Measurements from ENCODE around the gene RNF217. TPM values are rescaled to one million over a fixed set of nuclear protein-coding genes. Genes with fewer than 3 reads are reported as not detected.
"Not testable (repeated sequence)": the region's sequence is repeated elsewhere in the genome, so short reads cannot be mapped to it uniquely, and the experiment has no call there.

The RNF217 gene
- total and polyA plus RNA-seq, 10 of the 15 experiments (the other 5 are each of a cell fraction or from before 2014, with no cell fraction given), result under 0.01 to 11.7 (median 0.04) TPM; not detected in 3

GRCh38 chr6:125124049-125124669 is 161.9 kb downstream of the RNF217 start (continued):
- TF ChIP-seq CTCF (IDR thresholded peaks at IDR 0.05 in 2 of 3, conservative IDR thresholded peaks at IDR 0.05 in 1 of 3; ENCODE audit: control insufficient read depth in 2 of 3, extremely low read depth in 1 of 3, insufficient read depth in 1 of 3, low read depth in 3 of 3, low read length in 3 of 3) (no peak), NKRF (conservative IDR thresholded peaks at IDR 0.05) (no peak), CREB1 (IDR thresholded peaks at IDR 0.05; ENCODE audit: low read depth) (no peak)

GRCh38 chr6:125125856-125126255 is 163.6 kb downstream of the RNF217 start:
- intact Hi-C loops (cut with micrococcal nuclease; ENCODE audit: unreplicated experiment); H3K79me2 ChIP-seq (ENCODE audit: control insufficient read depth, insufficient read depth, low read length); H3K27ac ChIP-seq (ENCODE audit: control insufficient read depth, insufficient read depth); ATAC-seq; H2AFZ ChIP-seq (ENCODE audit: control insufficient read depth, low read depth, low read length); SMC1A ChIA-PET (ENCODE audit: uncharacterized antibody, unreplicated experiment); H3K9ac ChIP-seq (ENCODE audit: control insufficient read depth, insufficient read depth, low read length); BruUV-seq (replicated peaks); H3K4me3 ChIP-seq; RAD21 ChIA-PET (ENCODE audit: unreplicated experiment); in situ Hi-C loops (cut with MboI); H3K36me3 ChIP-seq (ENCODE audit: control insufficient read depth in 2 of 2, insufficient read depth in 2 of 2, low read length in 1 of 2); H3K4me2 ChIP-seq (ENCODE audit: control insufficient read depth, insufficient read depth); H3K27me3 ChIP-seq (replicated peaks in 1 of 2; ENCODE audit: control insufficient read depth in 2 of 2, insufficient read depth in 2 of 2, low read length in 1 of 2); DNase-seq (ENCODE audit: low read depth, low spot score); H3K4me1 ChIP-seq (ENCODE audit: control insufficient read depth, insufficient read depth, low read length); POLR2A ChIA-PET; H4K20me1 ChIP-seq (ENCODE audit: control insufficient read depth, insufficient read depth); FAIRE-seq; H3K9me3 ChIP-seq (replicated peaks; ENCODE audit: control insufficient read depth, insufficient read depth, low read length): not testable (repeated sequence)
- 81% methylated on average over 22 of the region's 23 CpGs for WGBS (ENCODE audit: insufficient coverage, insufficient replicate concordance, low lambda C conversion rate, missing lambda C conversion rate)
- CTCF ChIA-PET, result interaction anchor here (5.7 kb wide), 1 partner anchor 12 kb away, joined by 26 read pairs; no protein-coding TSS in a partner anchor
